ENCODE results near the gene PSKH1. TPM values are rescaled to one million over a fixed set of nuclear protein-coding genes. Genes with fewer than 3 reads are reported as not detected.

PSKH1 gene
- total and polyA plus RNA-seq, 9 of the 15 experiments (the other 6 are each of a cell fraction or from before 2014, with no cell fraction given), result 0.96 to 20.9 (median 9.4) TPM

GRCh38 chr16:67959536-67960329, 66.7 kb downstream of the PSKH1 start (continued):
- peak; percentile 58 for TF ChIP-seq ATF3 (IDR thresholded peaks at IDR 0.05)
- TF ChIP-seq ATF3 (CRISPR knock-in tag; conservative IDR thresholded peaks at IDR 0.05), result no peak
- no peak for TF ChIP-seq HMG20B (CRISPR knock-in tag; IDR thresholded peaks at IDR 0.05)
- TF ChIP-seq POLR2A (conservative IDR thresholded peaks at IDR 0.05), result no peak
- TF ChIP-seq EWSR1 (IDR thresholded peaks at IDR 0.05; ENCODE audit: borderline replicate concordance, low read depth, partially characterized antibody), result no peak
- no peak for TF ChIP-seq ZNF695 (CRISPR knock-in tag; IDR thresholded peaks at IDR 0.05)
- no peak for TF ChIP-seq HNRNPH1 (optimal IDR thresholded peaks at IDR 0.05; ENCODE audit: low read depth, low read length)
- peak in 1 of 2 experiments; percentile 38; a peak in 1 of 4 replicates for TF ChIP-seq RCOR1 (IDR thresholded peaks at IDR 0.05; ENCODE audit: borderline replicate concordance in 1 of 2, low read depth in 2 of 2, low read length in 2 of 2)
- TF ChIP-seq HNRNPK (IDR thresholded peaks at IDR 0.05; ENCODE audit: low read depth, low read length, poor library complexity, severe bottlenecking), result no peak
- TF ChIP-seq RAD51 (IDR thresholded peaks at IDR 0.05; ENCODE audit: borderline replicate concordance, low read depth), result no peak
- peak; percentile 51; the same call in 1 of the 2 replicates for TF ChIP-seq KLF1 (tag; IDR thresholded peaks at IDR 0.05)
- TF ChIP-seq ESRRA (IDR thresholded peaks at IDR 0.05; ENCODE audit: borderline replicate concordance, low read depth), result peak; percentile 94
- TF ChIP-seq MTF1 (CRISPR knock-in tag; IDR thresholded peaks at IDR 0.05; ENCODE audit: borderline replicate concordance), result no peak
- TF ChIP-seq L3MBTL2 (IDR thresholded peaks at IDR 0.05), result no peak
- TF ChIP-seq RB1 (IDR thresholded peaks at IDR 0.05; ENCODE audit: low read depth), result no peak
- no peak for TF ChIP-seq CAMTA2 (CRISPR knock-in tag; conservative IDR thresholded peaks at IDR 0.05)
- no peak for TF ChIP-seq KLF13 (tag; IDR thresholded peaks at IDR 0.05; ENCODE audit: borderline replicate concordance, low read depth)
- TF ChIP-seq ZNF143 (CRISPR knock-in tag; IDR thresholded peaks at IDR 0.05), result no peak
- no peak for TF ChIP-seq HDAC6 (IDR thresholded peaks at IDR 0.05; ENCODE audit: low read depth, low read length)
- no peak for TF ChIP-seq MYBL2 (IDR thresholded peaks at IDR 0.05; ENCODE audit: low read depth)
- no peak for TF ChIP-seq MYBL2 (CRISPR knock-in tag; IDR thresholded peaks at IDR 0.05; ENCODE audit: borderline replicate concordance)
- no peak for TF ChIP-seq SPI1 (IDR thresholded peaks at IDR 0.05; ENCODE audit: borderline replicate concordance, low read depth, low read length)
- TF ChIP-seq ZNF77 (CRISPR knock-in tag; IDR thresholded peaks at IDR 0.05), result no peak
- no peak for TF ChIP-seq SREBF2 (CRISPR knock-in tag; IDR thresholded peaks at IDR 0.05)
- TF ChIP-seq C11orf30 (IDR thresholded peaks at IDR 0.05; ENCODE audit: low read depth), result peak; percentile 30; the same call in 1 of the 2 replicates
- TF ChIP-seq ATF6 (CRISPR knock-in tag; IDR thresholded peaks at IDR 0.05), result no peak
- TF ChIP-seq MAX (CRISPR knock-in tag; IDR thresholded peaks at IDR 0.05), result no peak
- TF ChIP-seq GABPA (tag; conservative IDR thresholded peaks at IDR 0.05; ENCODE audit: low read depth), result peak; percentile 41; the same call in 1 of the 2 replicates
